NCI-H2227 treated with DMSO at 0.1 percent for 48 hours (cell line): Measurements from ENCODE around the gene PTPRE.

Experiments
- DNase-seq: peaks from one replicate; lab custom pipeline; 2025; lab: John Stamatoyannopoulos, UW

The PTPRE gene

DNA sequence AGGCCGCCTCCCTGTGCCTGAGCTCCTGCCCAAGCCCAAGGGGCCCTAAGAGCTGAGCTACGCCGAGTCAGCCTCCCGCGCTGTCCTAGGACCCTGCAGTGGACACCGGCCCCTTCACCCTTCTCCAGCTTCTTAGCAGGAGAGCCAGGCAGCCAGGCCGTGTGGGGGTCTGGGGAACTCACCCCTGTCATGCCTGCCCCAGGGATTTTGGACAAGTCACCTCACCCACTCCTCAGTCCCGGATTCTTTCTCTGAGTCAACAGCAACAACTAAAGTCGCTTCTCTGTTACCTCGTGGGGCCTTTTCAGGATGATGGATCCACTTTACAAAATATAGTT, 140.0 kb downstream of the PTPRE start:
- no peak for DNase-seq

DNA sequence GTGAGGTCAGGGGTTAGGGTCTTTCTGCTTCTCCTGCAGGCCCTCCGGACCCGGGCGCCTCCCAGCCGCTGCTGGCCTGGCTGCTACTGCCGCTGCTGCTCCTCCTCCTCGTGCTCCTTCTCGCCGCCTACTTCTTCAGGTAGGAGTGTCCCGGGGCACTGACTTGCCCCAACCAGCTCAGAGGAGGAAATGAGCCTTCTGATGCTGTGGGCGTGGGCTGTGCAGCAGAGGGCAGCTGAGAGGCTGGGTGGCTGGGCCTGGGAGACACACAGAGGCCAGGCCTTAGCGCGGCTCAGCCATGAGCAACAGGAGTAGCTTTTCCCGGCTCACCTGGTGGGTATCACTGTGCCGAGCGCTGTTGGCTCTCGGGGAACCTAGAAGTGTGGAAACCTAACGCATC, 140.4 kb downstream of the PTPRE start:
- no peak for DNase-seq

DNA sequence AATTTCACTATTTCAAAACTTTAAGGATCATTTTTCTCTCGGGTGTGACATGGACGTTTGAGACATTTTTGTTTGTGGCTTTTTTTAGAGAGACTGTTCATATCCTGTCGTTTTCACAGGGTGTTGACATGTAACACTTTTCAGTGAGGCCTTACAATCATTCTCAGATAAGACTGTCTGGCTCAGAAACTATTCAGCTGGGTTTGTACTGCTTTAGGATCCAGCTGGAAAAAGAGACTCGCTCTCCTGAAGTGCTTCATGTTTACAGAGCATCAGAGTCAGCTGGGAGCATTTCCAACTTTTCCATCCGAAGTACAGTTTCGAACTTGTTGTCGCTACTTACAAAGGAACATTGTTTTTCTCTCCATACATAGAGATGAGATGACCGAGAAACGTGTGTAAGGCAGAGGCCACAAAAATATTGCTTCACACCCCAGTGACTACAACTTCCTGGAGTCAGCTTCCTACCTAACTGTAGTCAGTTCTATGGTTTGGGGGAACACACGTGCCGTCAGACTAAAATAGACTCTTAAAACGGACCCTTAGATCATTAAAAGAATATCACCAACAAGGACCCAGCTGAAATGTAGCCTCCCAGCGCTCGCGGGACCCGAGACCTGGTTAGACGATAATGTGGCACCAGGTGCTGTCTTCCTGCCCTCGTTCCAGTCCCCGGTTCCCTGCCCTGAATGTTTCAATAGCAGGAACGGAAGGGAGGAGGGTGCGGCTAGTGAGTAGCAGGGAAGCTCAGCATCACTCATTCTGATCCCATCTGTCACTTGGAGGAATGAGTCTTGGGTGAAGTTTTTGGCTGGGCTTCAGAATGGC, 141.3 kb downstream of the PTPRE start:
- no peak for DNase-seq

DNA sequence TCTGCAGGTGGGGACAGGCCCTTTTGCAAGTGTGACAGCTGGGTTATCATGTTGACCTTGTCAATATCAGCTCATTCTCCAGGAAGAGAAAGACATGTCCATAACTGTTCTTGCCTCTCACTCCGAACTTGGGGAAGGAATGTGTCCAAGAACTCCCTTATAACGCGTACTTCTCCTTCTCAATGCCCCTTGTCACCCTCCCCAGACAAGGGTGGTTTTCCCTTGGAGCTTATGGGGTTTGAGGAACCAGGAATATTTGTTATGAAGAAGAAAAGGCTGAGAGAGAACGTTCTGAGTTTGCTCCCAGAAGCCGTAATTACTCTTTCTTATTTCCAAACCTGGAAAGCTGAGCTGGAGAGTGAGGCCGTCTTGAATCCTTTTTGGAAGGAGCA, 141.9 kb downstream of the PTPRE start:
- no peak for DNase-seq

DNA sequence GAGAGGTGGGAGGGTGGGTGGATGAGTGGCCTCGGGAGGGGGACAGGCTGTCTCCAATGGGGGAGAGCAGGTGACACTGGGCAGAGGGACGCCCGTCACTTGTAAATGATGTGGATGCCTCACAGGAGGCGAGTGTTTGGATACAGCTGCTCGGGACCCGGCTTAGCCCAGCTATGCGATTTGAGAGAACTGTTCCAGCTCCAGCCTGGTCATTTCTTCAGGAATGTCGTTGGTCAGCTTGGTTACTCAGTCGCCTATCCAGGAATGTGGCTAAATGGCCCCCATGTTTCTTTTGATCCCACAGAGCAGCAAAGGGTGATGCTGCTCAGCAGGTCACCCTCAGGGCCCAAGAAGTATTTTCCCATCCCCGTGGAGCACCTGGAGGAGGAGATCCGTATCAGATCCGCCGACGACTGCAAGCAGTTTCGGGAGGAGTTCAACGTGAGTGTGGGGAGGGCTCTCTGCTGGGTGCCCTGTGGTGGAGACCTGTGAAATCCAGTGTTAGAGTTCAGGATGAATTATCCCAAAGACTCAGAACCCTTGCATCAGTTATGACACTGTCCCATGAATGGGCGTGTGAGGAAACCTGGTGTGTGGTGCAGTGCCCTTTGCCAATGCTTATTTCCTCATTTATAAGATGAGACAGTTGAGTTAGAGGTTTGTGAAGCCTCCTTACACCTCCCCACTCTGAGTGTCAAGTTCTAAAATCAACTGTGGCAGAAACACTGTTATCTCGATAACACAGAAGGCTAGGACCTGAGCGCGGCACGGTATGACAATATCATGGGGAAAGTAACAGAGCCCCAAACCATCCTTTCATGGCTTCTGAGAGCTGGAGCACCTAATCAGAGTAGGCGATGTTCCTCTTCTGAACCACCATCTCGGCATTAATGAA, 142.6 kb downstream of the PTPRE start:
- no peak for DNase-seq

DNA sequence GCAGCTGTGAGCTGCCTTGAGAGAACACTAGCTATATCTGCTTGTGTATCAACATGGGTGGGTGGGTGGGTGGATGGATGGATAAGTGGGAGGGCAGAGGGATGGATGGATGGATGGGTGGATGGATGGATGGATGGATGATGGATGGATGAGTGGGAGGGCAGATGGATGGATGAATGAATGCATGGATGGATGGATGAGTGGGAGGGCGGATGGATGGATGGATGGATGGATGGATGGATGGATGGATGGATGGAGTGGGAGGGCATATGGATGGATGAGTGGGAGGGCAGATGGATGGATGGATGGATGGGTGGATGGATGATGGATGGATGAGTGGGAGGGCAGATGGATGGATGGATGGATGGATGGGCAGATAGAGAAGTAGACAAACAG, 143.2 kb downstream of the PTPRE start:
- DNase-seq = no peak

DNA sequence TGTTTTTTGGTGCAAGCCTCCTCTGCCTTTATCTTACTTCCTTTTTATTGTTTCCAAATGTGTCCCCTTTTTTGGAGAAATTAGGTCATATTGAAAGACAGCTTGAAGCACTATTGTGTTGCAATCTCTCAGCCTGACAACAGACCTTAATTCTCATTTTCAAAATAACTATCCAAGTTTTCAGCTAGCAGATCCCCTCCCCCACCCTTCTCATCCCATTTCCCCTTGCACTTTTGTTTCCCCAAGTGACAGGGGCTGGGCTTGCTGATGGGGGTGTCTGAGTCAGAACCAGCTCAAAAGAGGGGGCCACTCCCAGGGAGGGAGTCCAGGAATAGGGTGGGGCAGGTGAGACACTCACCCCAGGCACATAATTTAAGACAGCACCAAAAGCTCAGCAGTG, 144.0 kb downstream of the PTPRE start:
- no peak for DNase-seq

DNA sequence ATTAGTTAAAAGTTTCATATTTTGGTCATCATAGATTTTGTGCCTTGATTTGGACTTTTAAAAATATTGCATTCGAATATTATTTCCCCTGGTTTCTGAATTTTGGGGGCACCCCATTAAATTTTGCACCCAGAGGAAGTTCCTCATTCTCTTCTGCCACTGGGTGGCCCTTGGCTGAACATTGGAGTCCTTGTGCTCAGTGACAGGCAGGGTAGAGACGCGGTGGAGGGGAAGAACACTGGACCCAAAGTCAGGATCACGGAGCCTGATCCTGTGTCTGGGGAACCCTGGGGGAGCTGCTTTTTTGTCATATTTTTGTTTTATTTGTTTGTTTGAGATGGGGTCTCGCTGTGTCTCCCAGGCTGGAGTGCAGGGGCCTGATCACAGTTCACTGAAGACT, 144.6 kb downstream of the PTPRE start:
- DNase-seq = no peak

DNA sequence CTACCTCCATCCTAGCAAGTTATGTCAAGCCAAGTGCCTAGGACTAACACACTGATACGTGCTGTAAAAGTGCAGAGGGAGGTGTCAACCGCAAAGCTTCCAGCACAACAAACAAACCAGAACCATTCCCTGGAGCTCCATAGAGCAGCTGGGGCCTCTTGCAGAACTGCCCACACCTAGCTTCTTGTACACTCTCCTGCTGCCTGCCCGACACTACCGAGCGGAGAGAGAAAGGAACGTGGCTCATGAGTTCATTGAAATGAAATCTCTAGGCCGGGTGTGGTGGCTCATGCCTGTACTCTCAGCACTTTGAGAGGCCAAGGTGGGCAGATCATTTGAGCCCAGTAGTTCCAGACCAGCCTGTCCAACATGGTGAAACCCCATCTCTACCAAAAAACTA, 145.8 kb downstream of the PTPRE start:
- no peak for DNase-seq

DNA sequence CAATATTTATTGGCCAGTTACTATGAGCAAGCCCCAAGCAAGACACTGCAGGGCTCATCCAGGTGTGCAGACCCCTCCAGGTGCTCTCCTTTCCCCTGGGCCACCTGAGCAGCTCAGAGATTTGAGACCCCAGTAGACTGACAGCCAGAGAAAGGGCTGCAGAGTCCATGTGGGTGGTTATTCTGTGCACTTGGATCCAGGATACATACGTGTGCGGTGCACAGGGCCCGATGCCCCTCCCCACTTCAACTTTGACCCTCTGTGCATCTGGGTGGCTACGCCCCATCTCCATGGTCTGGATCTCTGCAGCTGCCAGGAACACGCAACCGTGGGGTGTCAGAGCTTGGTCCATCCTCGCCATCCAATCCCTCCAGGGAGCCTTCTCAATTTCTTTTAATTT, 146.5 kb downstream of the PTPRE start:
- DNase-seq = no peak

DNA sequence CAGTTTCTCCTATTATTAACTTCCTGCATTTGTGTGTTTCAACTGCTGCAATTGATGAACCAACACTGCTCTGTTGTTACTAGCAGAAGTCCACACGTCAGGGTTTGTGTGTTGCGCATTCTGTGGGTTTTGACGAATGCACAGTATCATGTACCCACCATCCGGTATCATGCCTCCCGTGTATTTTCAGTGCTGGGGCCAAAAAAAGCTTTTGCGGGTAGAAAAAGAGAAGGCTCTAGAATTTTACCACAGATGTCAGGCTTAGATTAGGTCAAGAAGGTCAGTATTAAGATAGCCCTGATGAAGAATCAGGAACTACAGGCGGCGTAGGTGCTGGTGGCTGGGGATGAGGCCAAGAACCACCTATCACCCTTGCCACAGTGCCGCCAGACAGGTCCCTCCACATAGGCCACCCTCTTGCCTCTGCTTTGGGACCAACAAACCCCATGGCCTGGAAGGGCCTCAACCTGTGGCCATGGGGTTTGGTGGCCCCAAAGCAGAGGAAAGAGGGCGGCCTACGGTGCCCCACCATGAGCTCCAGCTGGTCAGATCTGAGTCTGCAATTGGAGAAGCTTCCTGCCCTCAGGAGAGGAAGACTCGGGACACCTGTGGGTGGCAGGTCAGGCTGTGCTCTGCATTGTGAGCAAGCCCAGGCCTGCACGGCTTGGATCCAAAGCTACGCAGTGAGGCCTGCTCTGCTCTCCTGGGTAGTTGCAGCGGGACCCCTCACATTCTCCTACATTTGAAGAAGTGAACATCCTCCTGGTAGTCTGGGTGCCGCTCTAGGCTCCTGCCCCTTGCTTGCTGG, 147.5 kb downstream of the PTPRE start:
- DNase-seq = no peak

DNA sequence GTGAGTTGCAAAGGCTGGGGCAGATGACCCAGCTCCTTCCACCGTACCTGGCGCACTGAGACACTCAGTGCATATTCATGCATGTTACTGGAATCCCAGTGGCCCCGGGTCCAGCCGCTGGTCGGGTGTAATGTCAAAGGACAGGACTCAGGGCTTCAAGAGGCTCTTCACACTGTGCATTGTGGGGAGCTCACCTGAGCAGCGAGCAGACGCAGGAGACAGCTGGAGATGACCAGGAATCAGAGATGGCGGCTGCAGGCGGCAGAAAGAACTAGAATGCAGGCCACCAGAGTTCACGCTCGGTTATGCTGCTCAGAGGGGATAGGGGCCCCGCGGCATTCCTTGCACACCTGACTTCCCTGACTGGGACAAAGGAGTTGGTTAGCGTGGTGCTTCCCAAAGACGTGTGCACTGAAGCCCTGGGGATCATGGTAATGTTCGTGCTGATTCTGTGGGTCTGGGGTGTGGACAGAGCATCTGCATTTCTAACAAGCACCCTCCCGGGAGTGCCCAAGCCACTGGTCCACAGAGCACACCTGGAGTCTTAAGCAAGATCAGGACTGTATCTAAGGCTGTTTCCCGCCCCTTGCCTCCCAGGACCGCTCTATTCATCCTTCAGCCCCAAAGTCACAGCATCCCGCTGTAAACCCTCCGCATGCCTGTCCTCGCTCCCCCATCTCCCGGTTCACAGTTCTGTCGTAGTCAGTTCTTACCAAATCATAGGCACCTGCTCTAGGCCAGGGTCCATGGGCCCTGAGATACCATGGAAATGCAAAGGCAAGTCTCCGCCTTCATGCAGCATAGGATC, 148.4 kb downstream of the PTPRE start:
- DNase-seq = no peak

DNA sequence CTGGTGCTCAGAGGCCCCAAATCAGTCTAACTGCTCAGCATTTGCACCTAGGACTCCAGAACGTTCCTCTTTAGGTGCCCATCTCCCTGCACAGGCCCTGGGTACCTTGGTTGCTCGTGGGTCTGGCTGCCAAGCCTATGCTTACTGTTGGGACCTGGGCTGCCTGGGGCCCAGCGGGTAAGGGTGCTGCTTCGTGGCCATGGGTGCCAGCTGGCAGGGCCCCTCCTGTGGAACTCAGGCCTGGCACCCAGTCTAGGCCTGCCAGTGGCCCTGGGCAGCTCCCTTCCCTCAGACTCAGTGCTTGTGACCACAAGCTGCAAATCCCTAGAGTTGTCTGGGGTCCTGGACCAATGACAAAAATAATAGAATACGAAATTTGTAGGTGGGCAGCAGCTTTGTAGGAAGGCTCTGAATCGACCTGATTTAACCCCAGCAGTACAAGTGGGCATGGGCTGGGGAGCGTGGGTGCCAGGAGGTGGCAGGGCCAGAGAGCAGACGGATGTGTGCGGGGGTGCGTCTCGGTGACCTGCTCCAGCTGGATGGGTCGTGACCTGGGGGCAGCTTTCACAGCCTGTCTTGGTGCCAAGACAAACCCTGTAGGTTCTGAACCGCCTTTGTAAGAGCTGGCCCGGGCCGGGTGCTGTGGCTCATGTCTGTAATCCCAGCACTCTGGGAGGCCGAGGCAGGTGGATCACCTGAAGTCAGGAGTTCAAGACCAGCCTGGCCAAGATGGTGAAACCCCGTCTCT, 149.6 kb downstream of the PTPRE start:
- DNase-seq = no peak

DNA sequence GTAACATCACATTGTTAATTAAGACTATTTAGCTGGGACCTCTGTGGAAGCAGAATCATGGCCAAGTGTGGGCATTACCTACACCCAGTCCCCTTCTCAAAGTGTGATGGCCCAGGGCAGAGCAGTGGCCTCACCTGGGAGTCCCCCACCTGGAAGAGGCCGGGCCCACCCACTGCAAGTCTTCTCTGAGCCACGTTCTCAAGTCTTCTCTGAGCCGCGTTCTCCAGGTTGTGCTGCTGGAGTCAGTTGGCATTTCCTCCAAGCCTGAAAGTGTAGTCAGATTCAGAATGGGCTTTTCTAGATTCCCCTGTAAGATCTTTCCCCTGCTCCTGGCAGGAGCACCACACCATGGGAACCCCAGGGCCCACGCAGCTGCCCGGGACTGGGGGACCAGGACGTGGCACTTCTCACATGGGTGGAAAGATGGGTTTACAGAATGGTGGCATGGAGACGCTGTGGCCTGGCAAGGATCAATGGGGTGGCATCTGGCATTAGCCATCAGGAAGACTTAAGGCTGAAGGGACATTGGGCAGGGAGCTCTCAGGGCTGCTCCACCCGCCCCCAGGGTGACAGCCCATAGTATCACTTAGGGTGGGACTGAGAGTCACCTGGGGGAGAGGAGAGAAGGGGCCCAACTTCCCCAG, 151.3 kb downstream of the PTPRE start:
- no peak for DNase-seq

DNA sequence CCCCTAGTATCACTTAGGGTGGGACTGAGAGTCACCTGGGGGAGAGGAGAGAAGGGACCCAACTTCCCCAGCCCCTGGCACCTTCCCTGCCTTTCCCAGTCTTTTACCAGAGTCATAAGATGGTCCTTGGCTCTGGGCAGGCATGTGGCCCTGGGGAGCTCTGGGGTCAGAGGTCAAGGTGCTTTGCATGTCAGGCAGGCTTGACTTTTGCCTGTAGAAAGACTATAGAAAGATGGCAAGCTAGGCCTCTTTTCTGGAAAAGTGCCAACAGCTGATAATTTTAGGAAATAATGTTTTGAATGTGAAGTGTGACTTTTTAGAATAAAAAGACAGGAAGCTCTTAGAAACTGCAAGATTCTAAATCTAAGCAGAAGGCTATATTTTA, 151.8 kb downstream of the PTPRE start:
- no peak for DNase-seq

DNA sequence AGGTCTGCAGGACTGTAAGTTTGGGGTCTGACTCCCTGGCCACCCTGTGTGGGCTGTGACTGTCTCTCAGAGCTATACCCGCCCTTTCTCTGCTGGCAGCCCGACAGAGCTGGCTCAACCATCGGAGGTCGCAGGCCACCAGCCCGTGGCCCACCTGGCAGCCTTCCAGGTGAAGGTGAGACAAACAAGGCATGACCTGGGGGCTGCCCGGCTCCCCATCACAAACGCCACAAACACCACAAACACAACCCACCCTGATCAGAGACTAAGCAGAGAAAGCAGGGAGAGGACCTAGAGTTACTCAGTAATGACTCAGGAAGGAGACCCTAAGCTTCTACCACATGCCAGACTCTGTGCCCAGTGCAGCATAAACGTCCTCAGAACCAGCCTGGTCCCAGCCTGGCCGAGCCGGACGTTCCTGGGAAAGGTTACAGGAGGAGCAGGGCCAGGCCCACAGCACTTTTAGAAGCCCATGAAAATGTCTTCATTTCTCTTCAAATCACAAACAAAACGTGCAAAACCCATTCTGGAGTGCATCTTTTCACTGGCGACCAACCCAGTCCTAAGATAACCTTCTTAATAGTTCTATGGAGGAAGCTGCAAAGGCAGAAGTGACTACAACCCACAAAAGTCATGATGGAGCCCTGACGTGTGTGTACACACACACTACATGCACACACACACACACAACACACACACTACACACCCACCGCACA, 152.5 kb downstream of the PTPRE start:
- DNase-seq = no peak

DNA sequence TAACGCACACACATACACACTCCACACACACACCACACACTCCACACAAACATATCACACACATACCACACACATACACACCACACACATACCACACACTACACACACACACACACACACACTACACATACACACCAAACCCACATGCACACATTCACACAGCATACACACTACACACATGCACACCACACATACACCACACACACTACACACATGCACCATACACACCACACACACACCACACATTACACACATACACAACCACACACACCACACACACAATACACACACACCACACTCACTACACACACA, 153.0 kb downstream of the PTPRE start:
- DNase-seq = no peak

DNA sequence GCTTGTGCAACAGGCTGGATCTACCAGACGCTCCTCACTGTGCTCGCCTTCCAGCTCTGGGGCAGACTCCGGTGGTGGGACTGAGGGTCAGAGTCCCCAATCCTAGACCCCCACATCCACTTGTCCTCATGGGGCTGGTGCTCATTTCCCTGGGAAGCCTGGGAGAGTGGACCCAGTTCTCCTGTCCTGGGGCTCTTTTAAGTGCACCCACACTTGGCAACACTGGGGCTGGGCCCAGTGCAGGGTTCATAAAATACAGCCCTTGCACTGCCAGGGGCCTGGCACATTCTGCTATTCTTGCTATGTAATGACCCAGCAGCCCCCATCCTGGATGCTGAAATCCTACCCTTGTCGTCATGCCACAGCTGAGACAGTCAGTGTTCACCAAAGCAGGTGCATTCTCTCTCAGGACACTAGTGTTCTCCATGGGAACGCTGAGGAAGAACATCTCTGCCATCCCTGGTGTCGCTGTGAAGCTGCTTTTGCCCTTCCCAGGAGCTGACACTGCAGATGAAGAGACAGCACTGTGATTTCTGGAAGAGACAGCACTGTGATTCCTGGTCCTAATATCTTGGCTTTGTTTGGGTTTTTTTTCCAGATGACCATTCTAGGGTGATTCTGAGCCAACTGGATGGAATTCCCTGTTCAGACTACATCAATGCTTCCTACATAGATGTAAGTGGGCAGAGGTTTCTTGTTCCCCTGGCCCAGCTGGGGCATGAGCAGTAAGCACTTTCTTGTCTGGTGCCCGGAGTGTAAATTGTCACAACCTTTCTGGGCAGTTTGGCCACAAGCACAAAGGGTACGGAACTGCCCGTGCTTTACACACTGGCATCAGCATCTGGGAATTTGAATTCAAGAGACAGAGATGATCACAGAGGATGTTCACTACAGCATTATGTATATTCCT, 153.7 kb downstream of the PTPRE start:
- no peak for DNase-seq
